ENCODE results near the gene LSM6.

- TF ChIP-seq CTCF (IDR thresholded peaks at IDR 0.05; ENCODE audit: insufficient read depth, low read length, poor library complexity, severe bottlenecking) (no peak), EZH2phosphoT487 (conservative IDR thresholded peaks at IDR 0.05; ENCODE audit: low read length) (no peak)
Observed at GRCh38 chr4:146191766-146192458, 16.4 kb downstream of the LSM6 start.

Measured in SU-DHL-6 (cell line).